Right ventricle myocardium superior (tissue), 1 donor: ENCODE measurements around the gene TTC34. TPM values are rescaled to one million over a fixed set of nuclear protein-coding genes. Genes with fewer than 3 reads are reported as not detected.

Source experiments
- total RNA-seq: library from RNA; stranded (reverse); fragmentation: NEBNext Ultra II Directional; extraction: Animal tissue kit (Norgen Biotek cat#: 25700); gene quantifications from one replicate; pipeline ENCODE4 v1.2.1, GENCODE V29; 2021
- donor health status: DM: no; HTN: yes; CAD: no; lungs with severe emphysema.

Gene TTC34
- total RNA-seq, 1 donor from 2014 or later = 0.56 TPM

Other genes with a start within 250 kb of the TTC34 start
- gene TNFRSF14, start 245.3 kb downstream of the TTC34 start, total RNA-seq = 16.0 TPM
- gene PRXL2B, start 214.9 kb downstream of the TTC34 start, total RNA-seq = 9.8 TPM
- gene MMEL1, start 168.7 kb downstream of the TTC34 start, total RNA-seq = 0.48 TPM
- not detected for gene ACTRT2, start 219.8 kb upstream of the TTC34 start, total RNA-seq